HG03025 (cell line): ENCODE data around the gene ATAD5.
A peak's percentile ranks its signal among the peaks of the same experiment; 100 is the strongest.
"Not testable (repeated sequence)": the region's sequence is repeated elsewhere in the genome, so short reads cannot be mapped to it uniquely, and the experiment has no call there.

Experiments
- ATAC-seq: cut with Tn5 transposase; IDR thresholded peaks from one replicate; pipeline ENCODE4 v1.9.1; 2021; ENCODE audit warnings: mild to moderate bottlenecking, moderate library complexity; ENCODE audit not compliant: unreplicated experiment, low FRiP score

ATAD5 gene, protein sequence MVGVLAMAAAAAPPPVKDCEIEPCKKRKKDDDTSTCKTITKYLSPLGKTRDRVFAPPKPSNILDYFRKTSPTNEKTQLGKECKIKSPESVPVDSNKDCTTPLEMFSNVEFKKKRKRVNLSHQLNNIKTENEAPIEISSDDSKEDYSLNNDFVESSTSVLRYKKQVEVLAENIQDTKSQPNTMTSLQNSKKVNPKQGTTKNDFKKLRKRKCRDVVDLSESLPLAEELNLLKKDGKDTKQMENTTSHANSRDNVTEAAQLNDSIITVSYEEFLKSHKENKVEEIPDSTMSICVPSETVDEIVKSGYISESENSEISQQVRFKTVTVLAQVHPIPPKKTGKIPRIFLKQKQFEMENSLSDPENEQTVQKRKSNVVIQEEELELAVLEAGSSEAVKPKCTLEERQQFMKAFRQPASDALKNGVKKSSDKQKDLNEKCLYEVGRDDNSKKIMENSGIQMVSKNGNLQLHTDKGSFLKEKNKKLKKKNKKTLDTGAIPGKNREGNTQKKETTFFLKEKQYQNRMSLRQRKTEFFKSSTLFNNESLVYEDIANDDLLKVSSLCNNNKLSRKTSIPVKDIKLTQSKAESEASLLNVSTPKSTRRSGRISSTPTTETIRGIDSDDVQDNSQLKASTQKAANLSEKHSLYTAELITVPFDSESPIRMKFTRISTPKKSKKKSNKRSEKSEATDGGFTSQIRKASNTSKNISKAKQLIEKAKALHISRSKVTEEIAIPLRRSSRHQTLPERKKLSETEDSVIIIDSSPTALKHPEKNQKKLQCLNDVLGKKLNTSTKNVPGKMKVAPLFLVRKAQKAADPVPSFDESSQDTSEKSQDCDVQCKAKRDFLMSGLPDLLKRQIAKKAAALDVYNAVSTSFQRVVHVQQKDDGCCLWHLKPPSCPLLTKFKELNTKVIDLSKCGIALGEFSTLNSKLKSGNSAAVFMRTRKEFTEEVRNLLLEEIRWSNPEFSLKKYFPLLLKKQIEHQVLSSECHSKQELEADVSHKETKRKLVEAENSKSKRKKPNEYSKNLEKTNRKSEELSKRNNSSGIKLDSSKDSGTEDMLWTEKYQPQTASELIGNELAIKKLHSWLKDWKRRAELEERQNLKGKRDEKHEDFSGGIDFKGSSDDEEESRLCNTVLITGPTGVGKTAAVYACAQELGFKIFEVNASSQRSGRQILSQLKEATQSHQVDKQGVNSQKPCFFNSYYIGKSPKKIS (N-terminal part only)

DNA sequence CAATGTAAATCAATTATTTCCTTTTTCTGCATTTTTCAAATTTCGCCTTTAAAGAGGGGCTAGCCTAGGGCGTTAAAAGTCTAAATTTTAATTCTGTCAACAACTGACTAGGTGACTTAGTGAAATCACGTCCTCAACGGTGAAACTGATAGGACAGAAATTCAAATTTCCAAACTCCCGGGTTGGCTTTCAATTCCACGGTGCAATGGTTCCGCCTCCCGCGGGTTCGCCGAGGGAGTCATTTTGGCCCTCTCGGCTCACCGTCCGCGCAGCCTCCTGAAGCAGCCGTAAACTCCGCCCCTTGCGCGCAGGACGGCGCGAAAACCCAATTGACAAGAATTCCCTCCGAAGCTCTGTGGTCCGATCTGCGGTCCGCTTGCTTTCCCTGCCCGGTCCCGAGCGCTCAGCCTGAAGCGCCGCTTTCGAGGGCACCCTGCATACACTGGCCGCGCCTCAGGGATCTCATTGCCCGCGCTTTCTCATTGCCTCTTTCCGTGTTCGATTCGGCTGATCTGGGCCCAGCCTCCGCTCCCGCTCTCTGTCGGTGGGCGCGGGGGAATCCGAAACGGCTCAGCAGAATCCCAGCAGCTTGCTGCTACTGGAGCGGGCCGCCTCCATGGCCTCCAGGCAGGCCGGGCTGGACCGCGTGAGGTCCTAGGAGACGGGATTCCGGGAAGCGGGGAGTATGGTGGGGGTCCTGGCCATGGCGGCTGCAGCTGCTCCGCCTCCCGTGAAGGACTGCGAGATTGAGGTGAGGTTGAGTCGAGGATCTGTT lies at the start of gene ATAD5:
Gene ATAD5 (plus strand): TSS at position 304 of the 775 bp plus-strand sequence. CDS start 382 bp downstream, at position 686.
- peak; percentile 61 for ATAC-seq

DNA sequence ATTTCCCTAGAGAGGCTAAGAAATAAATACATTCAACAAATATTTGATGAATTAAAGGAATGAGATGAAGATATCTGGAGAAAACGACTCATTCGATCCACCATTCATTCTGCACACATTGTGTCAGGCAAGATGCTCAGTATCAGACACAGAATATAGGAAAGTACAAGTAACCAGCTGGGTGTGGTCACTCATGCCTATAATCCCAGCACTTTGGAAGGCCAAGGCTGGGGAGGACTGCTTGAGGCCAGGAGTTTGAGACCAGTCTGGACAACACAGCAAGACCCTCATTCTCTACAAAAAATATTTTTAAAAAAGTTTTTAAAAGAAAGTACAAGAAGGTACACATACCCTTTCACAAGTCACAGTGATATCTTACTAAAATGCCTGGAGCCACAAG lies 49.6 kb upstream of the ATAD5 start:
- no peak for ATAC-seq

DNA sequence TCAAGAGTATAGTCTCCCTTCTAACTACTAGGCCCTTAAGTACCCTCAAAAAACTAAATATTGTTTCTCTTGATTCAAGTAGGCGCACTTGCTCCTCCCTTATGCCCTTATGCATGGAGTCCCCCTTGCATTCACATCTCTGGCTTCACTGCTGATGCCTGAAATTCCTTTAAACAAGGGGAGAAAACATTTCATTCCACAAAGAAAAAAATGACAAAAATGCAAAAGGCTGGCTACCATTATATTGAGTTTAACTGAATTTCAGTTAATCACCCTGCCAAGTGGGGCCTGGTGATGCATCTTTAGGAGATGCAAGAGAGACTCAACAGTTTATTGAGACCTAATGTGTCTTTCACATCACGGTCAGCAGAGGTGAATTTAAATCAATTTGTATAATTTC lies 42.8 kb upstream of the ATAD5 start:
- ATAC-seq: no peak

DNA sequence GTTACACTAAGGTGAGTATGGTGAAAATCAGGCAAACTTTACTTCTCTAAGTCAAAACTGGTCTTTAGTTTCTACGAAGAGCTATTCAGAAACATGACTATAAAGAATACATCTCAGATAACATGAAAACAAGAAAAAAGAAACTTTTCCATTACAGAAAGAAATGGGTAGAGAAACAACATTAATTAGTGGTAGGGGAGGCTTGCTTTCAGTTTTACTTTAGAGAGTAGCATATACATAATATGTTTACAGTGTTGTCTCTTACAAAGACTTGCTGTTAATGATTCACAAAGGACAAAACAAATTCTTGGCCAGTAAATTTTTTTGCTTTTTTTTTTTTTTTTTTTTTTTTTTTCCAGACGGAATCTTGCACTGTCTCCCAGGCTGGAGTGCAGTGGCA lies 41.5 kb upstream of the ATAD5 start:
- ATAC-seq: no peak

DNA sequence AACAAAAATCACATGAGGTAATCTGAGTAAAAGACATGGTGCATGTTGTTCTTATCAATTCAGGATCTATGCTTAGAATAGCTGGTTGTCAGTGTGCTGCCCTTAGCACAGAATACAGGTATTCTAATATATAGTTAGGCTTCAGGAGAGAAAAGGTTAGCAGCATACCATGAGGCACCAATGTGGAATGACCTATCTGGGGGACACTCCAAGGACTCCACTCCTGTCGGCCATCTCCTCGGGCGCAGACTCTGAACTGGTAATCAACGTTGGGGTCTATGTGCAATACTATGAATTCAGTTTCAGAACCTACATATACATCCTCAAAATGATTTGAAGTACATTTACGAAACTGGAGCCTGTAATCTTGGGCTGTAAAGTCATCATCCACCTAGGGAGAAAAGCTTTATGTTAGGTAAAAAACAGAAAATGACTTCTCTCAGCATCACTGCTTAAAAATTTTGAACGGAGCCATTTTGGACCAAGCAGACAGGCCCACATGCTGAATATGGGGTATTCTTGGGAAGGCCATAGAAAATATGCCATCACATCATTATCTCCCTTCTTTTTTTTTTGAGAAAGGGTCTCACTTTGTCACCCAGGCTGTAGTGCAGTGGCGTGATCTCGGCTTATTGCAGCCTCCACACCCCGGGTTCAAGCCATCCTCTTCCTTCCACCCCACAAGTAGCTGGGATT lies 38.3 kb upstream of the ATAD5 start:
- no peak for ATAC-seq

DNA sequence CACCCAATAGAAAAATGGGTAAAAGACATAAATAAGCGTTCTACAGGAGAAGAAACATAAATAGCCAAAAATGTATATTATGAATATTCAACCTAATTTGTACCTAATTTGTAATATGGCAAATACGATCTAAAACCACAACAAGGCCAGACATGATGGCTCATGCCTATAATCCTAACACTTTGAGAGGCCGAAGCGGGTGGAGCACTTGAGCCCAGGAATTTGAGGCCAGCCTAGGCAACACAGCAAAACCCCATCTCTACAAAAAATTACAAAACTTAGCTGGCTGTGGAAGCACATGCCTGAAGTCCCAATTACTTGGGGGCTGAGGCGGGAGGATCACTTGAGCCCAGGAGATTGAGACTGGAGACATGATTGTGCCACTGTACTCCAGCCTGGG lies 37.4 kb upstream of the ATAD5 start:
- ATAC-seq: no peak

DNA sequence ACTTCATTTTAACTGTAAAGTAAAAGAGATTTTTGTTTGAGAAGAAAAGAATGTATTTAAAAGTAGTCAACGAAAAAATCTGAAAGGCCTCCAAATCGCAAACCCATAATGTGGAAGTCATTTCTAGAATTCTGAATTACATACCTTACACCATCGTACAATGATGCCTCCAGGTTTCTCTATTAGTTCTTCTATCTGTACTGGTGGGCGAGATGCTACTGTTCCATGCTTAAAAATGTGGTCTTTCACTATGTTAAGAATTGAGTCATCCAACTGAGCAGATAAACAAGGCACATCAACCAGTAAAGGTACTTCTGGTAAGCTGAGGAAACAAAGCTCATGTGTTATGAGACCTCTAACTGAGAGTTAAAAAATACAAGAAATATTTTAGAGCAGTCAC lies 35.8 kb upstream of the ATAD5 start:
- ATAC-seq: no peak

DNA sequence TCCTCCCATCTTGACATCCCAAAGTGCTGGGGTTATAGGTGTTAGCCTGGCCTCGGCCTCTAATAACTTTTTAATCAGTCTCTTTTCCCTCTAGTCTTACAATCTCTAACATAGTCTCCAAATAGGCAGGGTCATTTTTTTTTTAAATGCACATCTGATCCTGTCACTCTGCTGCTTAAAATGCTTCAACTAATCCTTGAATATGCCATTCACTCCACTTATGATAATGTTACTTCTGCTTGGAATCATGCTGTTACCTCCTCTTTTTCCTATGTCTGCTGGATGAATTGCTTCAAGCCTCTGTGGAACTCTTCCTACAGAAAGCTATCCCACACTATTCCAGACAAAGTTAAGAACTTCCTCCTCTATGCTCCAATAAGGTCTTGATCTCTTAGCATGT lies 30.1 kb upstream of the ATAD5 start:
- no peak for ATAC-seq

DNA sequence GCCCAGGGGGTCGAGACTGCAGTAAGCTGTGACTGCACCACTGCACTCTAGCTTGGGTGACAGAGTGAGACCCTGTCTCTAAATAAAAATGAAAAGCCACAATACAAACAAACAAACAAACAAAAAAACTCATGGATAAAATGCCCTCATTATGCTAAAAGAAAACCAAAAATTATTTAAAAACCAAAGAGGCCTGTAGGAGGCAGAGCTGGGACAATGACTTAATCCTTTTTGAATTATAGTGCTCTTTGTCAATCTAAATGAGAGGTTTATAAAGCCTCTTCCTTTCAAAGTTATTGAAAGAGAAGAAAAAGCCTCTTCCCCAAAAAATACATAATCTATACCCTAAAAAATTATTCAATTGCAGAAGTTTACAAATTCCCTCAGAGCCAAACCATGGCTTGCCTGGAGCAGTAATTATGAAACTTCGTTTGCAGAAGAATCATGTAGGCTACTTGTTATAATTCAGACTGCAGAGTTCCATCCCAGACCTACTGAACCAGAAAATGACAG lies 25.8 kb upstream of the ATAD5 start:
- ATAC-seq: no peak

DNA sequence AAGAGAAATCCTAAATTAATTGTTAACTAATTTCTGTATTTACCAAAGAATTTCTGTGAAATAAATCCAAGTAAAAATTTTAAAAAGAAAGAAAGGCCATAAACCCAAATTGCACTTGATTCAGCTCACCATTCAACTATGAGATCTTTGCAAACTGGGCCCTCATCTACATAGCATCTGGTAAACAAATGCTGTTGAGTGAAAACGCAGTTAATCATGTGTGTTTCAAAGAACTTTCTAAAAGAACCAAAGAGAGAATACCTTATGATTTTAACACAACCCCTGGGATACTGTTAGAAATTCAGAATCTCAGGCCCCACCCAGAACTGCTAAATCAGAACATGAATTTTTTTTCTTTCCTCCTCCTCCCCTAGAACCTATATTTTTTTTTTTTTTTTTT lies 23.9 kb upstream of the ATAD5 start:
- no peak for ATAC-seq

DNA sequence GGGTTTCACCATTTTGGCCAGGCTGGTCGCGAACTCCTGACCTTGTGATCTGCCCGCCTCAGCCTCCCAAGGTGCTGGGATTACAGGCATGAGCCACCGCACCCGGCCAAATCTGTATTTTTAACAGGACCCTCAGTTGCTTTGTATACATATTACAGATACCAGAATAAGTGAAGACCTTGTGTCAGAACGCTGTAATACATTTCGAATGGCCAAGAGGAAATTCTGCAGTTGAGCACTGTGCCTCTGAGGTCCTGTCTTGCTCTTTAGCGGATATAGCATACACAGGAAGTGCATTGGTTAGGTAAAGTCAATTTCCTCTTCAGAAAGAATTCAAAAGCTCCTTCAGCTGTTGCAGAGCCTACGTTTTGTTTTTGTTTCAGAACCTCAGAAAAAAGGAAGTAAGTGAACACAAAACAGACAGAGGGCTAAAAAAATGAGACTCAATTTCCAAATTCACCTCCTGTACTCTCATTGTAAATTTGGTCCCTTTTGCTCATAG lies 22.9 kb upstream of the ATAD5 start:
- ATAC-seq: no peak

DNA sequence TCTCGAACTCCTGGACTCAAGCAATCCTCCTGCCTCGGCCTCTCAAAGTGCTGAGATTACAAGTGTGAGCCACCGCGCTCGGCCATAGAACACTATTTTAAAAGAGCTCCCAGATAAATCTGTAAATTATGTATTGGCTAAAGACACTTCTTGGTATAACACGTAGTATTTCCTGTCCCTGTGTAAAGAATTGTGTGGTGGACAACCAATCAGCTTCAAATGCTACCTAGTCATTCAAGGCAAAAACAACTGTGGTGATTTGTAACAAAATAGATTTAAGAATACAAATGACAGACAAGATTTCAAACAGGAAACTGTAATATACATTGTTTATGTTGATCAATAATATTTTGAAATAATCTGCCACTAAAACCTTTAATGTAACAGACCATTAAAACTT lies 21.9 kb upstream of the ATAD5 start:
- ATAC-seq: no peak

DNA sequence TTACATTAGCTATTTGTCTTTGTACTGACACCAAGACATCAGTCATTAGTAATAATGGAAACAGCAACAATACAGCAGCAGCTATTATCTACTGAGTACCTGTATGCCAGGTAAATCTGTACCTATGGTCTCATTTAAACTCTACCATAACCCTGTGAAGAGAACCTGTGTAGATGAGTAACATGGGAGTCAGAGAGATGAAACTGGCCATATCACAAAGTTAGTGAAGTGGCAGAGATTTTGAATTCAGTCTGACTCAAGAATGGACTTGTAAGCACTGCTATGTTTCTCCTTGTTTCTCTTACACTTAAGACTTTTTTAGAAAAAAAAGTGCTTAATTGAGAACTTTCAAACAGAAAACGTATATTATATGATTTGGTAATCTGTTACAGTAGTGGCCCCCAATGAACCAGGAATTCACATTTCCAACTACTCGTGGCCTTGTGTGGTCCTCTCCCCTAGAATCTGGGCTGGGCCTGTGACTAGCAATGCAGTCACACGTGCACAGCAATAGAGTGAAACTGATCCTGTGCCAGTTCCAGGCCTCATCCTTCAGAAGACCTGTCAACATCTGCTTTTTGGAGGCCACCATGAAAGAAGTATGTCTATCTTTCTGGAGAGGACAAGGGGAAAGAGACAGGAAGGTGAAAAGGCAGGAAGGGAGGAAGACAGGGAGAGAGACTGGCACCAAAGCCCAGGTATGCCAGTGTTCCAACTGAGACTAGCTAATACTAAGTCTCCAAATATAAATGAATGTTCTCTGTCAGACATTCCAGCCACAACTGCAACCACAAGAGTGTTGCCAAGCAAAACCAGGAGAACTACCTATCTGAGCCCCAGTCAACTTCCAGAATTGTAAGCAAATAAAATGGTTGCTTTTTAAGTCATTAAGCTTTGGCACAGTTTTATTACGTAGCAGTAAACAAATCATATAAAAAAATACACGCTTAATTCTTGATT lies 19.3 kb upstream of the ATAD5 start:
- no peak for ATAC-seq

DNA sequence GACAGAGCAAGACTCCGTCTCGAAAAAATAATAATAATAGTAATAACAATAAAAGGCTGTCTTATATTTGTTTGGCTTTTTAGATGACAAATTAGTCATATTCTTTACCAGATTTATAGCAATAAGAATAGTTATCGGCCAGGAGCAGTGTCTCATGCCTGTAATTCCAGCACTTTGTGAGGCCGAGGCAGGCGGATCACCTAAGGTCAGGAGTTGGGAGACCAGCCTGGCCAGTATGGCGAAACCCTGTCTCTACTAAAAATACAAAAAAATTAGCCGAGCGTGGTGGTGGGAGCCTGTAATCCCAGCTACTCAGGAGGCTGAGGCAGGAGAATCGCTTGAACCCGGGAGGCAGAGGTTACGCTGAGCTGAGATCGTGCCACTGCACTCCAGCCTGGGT lies 17.5 kb upstream of the ATAD5 start:
- ATAC-seq: not testable (repeated sequence)

DNA sequence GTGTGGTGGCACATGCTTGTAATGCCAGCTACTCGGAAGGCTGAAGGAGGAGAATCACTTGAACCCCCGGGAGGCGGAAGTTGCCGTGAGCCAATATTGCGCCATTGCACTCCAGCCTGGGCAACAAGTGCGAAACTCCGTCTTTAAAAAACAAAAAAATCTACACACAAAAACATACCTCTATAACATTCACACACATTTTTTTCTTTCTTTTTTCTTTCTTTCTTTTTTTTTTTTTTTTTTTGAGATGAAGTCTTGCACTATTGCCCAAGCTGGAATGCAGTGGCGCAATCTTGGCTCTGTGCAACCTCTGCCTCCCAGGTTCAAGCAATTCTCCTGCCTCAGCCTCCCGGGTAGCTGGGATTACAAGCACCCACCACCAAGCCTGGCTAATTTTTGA lies 16.9 kb upstream of the ATAD5 start:
- not testable (repeated sequence) for ATAC-seq

DNA sequence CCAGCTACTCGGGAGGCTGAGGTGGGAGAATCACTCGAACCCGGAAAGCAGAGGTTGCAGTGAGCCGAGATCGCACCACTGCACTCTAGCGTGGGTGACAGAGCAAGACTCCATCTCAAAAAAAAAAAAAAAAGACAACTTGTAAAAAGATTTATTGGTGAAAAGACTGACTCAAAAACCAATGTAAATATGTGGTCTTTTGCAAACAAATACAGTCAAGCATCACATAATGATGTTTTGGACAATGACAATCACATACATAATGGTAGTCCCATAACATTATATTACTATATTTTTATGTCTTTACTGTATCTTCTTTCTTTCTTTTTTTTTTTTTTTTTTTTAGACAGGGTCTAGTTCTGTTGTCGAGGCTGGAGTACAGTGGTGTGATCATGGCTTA lies 15.6 kb upstream of the ATAD5 start:
- ATAC-seq: no peak

DNA sequence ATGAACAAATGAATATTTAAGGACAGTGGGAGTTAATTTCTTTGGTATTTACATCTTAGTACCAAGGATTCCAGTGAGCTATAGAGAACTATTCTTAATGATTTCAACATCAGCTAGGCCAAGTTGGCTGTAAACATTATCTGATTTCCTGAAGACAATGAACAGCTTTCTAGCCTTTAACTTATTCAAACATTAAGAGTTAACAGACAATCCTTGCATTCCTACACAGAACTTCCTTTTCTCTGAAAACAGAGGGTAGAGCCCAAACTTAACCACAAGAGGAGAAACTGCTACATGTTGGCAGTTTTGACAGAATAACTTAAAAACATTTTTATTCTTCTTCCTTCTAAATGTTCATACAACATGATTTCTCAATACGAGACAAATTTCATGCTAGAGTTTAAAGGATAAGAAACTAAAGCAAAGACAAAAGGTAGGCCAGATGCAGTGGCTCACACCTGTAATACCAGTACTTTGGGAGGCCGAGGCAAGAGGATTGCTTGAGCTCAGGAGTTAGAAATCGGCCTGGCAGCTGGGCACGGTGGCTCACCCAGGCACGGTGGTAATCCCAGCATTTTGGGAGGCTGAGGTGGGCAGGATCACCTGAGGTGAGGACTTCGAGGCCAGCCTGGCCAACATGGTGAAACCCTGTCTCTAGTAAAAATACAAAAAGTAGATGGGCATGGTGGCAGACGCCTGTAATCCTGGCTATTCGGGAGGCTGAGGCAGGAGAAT lies 11.6 kb upstream of the ATAD5 start:
- ATAC-seq: no peak
